SK-N-SH (cell line): ENCODE data around the gene GALK1.

Experiments used
- CHD2 ChIP-seq: fragments of 150-350 bp; IDR thresholded peaks from 2 replicates; pipeline ENCODE4 v1.6.1; 2018; ENCODE audit warnings: low read length; ENCODE audit not compliant: partially characterized antibody
- CTCF ChIP-seq: fragments of 200-600 bp; sonication (generic); IDR thresholded peaks from 2 replicates; pipeline ENCODE4 v1.6.1; 2017; ENCODE audit warnings: antibody characterized with exemption, mild to moderate bottlenecking, moderate library complexity
- EP300 ChIP-seq, 2 experiments: IDR thresholded peaks; 2 replicates each; pipeline versions ENCODE4 v1.4.0 to v1.6.1; 2012; ENCODE audit warnings: borderline replicate concordance in 1 of 2, low read depth in 1 of 2, low read length in 1 of 2
- EZH2phosphoT487 ChIP-seq: fragments of 200-600 bp; sonication (generic); IDR thresholded peaks from 2 replicates; pipeline ENCODE4 v1.6.1; 2017; ENCODE audit warnings: low read depth, mixed run types, mild to moderate bottlenecking, antibody characterized with exemption, moderate library complexity, borderline replicate concordance
- GABPA ChIP-seq: IDR thresholded peaks from 2 replicates; pipeline ENCODE4 v1.4.0; 2012; ENCODE audit warnings: low read depth, mild to moderate bottlenecking
- RFX5 ChIP-seq: IDR thresholded peaks from 2 replicates; pipeline ENCODE4 v1.6.1; 2012; ENCODE audit warnings: mild to moderate bottlenecking, improper control_type of control experiment, low read length

GRCh38 chr17:75723171-75723930 is 41.6 kb downstream of the GALK1 start:
- no peak for TF ChIP-seq CTCF
- TF ChIP-seq RFX5, result no peak
- no peak for TF ChIP-seq GABPA
- no peak for TF ChIP-seq EP300 (IDR thresholded peaks at IDR 0.05; ENCODE audit: borderline replicate concordance in 1 of 2, low read depth in 1 of 2, low read length in 1 of 2)
- TF ChIP-seq CHD2, result no peak
- TF ChIP-seq EZH2phosphoT487, result no peak
